Suppressor macrophage treated with lipopolysaccharide for 4 hours (primary cell): Measurements from ENCODE around the gene PRKAR2A.
"Not testable (repeated sequence)": the region's sequence is repeated elsewhere in the genome, so short reads cannot be mapped to it uniquely, and the experiment has no call there.

Experiments used
- DNase-seq: peaks from one replicate; pipeline ENCODE4 v3.0.0-alpha.2; 2020

Gene PRKAR2A

GRCh38 chr3:48835650-48836366 is 11.9 kb downstream of the PRKAR2A start:
- no peak for DNase-seq

DNA sequence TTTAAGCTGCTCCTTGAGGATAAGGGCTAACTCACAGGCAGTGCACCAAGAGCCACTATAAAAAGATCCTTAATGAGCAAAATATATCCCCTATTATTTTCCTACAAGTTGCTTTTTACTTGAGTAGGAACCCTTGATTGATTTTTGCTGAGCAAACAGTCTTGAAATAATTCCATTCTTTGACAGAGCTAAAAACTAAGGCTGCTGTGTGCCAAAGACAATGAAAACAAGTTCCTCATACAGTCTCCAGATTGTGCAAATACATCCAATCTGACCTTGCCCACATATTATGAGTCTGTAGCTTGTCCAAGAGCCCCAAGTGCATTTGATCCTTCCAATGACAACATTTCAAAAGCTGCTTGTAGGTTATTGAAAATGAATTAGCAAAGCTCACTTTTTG is 15.0 kb downstream of the PRKAR2A start:
- no peak for DNase-seq

GRCh38 chr3:48830715-48831114 is 17.0 kb downstream of the PRKAR2A start:
- DNase-seq: no peak

DNA sequence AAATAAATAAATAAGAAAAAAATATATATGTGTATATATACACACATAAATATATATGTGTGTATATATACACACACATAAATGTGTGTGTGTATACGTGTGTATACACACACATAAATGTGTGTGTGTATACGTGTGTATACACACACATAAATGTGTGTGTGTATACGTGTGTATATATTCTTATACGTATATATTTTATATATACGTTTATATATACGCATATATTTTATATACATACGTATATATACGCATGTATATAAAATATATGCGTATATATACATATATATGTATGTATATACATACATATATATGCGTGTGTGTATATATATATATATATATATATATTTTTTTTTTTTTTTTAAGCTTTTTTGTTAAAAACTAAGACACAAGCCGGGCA is 18.1 kb downstream of the PRKAR2A start:
- DNase-seq: not testable (repeated sequence)

DNA sequence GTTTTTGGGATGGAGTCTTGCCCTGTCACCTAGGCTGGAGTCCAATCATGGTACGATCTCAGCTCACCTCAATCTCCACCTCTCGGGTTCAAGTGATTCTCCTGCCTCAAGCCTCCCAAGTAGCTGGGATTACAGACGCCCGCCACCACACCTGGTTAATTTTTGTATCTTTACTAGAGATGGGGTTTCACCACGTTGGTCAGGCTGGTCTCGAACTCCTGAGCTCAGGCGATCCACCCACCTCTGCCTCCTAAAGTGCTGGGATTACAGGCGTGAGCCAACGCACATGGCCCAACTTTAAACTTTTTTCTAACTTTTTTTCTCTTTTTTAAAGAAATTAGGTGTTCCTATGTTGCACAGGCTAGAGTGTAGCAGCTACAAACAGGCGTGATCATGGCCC is 19.8 kb downstream of the PRKAR2A start:
- not testable (repeated sequence) for DNase-seq

DNA sequence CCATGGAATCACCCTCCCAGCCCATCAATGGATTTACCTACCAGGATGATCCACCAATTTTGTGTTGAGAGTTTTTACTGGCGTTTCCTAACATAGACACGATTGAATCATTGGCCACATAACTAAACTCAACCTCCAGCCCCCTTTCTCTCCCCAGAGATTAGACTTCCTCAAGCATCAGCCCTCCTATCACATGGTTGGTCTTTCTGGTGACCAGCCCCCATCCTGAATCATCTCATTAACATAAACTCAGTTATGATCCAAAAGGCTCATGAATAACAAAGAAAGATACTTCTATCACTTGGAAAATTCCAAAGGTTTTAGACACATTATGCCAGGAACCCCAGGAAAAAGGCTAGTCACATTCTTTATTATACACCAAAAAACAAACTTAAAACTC is 21.2 kb downstream of the PRKAR2A start:
- DNase-seq: peak; percentile 27

DNA sequence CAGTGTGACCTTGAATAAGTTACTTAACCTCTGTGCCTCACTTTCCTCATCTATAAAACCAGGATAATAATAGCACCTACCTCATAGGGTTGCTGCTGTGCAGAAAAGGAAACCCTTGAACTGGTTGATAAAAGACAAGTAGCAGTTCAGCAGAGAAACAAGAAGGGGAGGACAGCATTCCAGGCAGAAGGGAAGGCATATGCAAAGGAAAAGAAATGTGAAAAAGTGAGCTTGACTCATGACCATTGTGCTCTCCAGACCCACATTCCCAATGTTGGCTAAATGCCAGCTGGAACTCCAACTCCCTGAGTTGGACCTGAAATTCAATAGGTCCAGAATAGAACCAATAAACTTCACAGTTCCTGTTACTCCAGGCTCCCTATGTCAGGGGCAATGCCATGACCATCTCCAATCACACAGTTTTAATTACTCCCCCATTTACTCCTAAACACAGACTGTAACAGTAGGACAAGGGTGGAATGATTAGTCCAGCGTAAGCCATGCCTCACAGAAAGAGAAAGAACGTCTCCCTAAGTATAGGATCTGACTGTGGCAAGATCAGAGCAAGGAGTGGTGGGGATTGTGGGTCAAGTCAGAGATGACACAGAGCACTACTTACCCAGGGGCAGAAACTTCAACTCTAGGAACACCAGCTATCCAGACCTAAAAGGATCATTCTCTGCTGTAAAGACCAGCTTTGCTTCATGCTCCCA is 26.9 kb downstream of the PRKAR2A start:
- DNase-seq: no peak

- no peak for DNase-seq
Measured at GRCh38 chr3:48819234-48820221, 28.1 kb downstream of the PRKAR2A start.

GRCh38 chr3:48811524-48811923 is 36.1 kb downstream of the PRKAR2A start:
- no peak for DNase-seq

GRCh38 chr3:48804930-48805329 is 42.7 kb downstream of the PRKAR2A start:
- DNase-seq: no peak

DNA sequence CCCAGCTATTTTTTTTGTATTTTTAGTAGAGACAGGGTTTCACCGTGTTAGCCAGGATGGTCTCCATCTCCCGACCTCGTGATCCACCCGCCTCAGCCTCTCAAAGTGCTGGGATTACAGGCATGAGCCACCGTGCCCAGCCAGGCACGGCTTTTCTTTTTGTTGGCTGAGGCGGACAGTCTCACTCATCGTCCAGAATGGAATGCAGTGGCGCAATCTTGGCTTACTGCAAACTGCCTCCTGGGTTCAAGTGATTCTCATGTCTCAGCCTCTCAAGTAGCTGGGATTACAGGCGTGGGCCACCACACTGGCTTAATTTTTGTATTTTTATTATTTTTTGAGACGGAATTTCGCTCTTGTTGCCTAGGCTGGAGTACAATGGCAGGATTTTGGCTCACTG is 46.8 kb downstream of the PRKAR2A start:
- DNase-seq: not testable (repeated sequence)

- DNase-seq: no peak
Measured at GRCh38 chr3:48798998-48799397, 48.7 kb downstream of the PRKAR2A start.

DNA sequence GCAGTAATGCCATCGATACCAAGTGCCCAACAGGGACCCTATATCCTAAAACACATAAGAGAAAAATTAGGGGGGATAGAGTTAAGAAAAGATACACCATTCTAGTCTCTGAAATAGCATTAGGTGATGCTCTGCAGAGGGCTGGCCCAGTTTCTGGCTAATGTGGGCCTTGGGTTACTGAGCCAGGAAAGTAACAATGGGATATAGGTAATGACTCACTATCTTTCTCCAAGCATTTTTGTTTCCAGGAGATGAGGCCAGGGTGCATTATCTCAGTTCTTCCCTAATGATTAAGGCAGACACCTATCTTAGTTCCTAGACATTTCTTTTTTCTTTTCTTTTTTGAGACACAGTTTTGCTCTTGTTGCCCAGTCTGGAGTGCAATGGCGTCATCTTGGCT is 50.0 kb downstream of the PRKAR2A start:
- no peak for DNase-seq

DNA sequence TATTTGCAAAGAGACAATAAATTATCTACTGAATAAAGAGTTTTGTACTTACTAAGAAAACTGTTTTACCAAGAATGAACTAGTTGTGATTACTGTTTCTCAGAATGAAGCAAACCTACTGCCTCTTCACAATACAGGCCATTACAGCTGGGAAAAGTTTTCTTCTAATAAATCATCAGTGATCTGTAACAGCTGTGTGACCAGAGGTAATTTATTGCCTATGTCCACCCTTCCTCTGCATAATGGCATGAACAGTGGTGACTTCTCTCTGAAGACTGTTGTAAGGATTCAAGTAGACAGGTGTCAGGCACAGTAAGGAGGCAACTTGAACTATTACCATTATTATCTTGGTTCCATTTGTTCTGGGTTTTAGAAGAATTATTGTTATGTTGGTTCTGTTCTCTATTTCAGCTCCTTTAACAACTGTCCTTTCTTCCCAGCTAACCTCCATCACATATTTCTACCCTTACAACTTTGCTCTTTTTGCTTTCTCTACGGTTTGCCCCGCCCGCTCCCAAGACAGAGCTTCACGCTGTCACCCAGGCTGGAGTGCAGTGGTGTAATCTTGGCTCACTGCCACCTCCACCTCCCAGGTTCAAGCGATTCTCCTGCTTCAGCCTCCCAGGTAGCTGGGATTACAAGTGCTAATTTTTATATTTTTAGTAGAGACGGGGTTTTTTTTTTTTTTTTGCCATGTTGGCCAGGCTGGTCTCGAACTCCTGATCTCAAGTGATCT is 51.5 kb downstream of the PRKAR2A start:
- DNase-seq: no peak

DNA sequence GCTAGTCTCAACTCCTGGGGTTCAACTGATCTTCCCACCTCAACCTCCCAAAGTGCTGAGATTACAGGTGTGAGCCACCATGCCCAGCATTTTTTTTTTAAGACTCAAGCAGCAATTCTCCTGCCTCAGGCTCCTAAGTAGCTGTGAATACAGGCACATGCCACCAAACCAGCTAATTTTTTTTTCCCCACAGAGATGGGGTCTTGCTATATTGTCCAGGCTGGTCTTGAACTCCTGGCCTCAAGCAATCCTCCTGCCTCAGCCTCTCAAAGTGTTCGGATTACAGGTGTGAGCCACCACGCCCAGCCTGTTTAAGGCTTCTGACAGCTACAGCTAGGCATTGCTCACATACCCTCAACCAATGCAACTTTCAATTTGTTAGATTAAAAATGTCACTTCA is 54.2 kb downstream of the PRKAR2A start:
- DNase-seq: not testable (repeated sequence)

- DNase-seq: no peak
Measured at GRCh38 chr3:48789665-48790064, 58.0 kb downstream of the PRKAR2A start.

DNA sequence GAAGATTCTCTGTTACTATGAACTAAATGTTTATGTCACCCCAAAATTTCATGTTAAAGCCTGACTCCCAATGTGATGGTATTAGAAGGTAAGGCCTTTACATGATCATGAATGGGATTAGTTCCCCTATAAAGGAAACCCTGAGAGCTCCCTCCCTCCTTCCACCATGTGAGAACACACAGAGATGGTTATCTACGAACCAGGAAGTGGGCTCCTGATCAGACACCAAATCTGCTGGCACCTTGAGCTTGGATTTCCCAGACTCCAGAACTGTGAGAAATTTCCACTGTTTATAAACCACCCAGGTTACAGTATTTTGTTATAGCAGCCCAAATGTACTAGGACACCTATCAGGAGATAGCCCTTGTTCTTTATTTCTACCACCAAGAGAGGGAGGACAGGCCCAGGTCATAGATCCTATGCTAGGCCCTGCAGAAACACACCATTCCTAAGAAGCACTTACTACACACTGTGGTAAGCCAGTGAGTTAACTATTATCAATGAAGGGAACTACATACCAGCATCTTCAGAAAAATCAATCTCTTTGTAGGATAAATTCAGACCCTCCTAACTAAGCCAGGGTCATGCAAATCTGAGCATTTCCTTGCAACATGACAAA is 59.0 kb downstream of the PRKAR2A start:
- no peak for DNase-seq

GRCh38 chr3:48784426-48785120 is 63.1 kb downstream of the PRKAR2A start:
- no peak for DNase-seq

DNA sequence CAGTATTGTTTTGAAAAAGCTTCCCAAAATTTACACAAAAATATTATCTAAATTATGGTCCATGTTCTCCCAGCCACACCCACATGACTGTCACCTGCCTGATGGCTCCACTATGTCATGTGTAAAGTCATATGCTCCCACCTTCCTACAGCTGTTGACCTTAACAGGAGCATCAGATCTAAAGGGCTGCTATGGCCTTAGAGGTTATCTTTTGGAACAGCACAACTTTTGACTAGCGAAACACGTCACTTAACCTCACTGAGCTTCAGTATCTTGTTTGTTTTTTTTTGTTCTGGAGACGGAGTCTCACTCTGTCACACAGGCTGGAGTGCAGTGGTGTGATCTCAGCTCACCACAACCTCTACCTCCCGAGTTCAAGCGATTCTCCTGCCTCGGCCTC is 64.4 kb downstream of the PRKAR2A start:
- no peak for DNase-seq

GRCh38 chr3:48782046-48782445 is 65.6 kb downstream of the PRKAR2A start:
- DNase-seq: no peak

DNA sequence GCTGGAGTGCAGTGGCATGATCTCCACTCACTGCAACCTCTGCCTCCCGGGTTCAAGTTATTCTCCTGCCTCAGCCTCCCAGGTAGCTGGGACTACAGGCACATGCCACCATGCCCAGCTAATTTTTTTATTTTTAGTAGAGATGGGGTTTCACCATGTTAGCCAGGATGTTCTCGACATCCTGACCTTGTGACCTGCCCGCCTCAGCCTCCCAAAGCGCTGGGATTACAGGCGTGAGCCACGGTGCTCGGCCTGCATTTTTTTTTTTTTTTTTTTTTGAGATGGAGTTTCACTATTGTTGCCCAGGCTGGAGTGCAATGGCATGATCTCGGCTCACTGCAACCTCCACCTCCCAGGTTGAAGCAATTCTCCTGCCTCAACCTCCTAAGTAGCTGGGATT is 69.1 kb downstream of the PRKAR2A start:
- not testable (repeated sequence) for DNase-seq

DNA sequence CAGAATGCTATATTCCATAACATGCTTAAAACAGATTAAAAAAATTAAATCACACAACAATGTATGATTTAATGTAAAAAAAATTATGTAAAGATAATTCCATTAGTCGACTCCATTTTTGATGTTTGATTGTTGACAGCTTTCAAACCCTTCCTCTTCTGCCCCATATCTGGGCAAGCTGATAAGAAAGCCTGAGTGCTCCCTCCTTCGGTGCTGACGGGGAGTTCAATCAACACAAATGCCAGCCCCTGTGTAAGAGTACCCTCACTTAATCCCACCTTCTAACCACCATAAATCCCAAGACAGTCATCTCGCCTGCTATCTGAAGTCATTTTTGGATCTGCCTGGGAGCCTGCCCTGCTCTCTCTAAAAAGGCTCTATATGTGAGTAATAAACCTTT is 70.8 kb downstream of the PRKAR2A start:
- DNase-seq: no peak
